ENCODE data around the gene ACTN4.

ACTN4 gene

DNA sequence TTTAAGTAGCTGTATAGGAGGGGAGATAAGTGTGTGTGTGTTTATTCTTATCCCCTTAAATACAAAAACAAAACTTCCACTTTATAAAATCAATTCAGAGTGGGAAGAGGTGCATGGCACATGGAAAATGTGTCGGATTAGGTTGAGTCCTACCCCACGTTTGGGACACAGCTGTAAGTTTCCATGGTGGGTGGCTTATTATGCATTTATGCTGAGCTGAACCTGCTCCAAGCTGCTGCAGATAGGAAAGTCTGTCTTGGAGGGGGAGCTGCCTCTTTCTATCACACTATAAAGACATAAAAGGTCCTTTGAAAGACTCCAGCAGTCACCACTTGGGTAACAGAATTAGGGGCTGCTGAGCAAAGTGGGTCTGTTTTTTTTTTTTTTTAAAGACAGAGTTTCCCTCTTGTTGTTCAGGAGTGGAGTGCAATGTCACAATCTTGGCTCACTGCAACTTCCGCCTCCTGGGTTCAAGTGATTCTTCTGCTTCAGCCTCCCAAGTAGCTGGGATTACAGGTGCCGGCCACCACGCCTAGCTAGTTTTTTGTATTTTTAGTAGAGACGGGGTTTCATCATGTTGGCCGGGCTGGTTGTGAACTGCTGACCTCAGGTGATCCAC is 15.2 kb downstream of the ACTN4 start:
- no peak for FAIRE-seq

DNA sequence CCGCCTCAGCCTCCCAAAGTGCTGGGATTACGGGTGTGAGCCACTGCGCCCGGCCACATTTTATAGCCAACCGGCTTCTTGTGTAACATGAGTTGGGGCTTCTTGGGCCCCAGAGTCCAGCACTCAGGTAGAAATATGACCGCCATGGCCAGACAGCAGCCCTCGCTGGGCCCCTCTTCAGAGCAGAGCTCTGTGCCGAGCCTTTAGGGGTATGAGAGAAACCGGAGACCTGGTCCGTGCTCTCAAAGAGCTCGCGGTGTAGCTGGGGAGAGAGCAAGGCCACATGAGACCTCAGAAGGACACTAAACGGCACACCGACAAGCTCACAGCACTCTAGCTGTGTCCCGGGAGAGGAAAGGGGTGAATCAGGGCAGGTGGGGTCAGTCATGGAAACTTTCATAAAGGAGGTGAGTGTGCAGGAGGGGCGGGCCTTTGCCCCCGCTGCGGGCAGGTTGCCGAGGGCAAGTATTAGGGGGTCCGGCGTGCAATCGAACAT is 15.8 kb downstream of the ACTN4 start:
- FAIRE-seq: no peak

DNA sequence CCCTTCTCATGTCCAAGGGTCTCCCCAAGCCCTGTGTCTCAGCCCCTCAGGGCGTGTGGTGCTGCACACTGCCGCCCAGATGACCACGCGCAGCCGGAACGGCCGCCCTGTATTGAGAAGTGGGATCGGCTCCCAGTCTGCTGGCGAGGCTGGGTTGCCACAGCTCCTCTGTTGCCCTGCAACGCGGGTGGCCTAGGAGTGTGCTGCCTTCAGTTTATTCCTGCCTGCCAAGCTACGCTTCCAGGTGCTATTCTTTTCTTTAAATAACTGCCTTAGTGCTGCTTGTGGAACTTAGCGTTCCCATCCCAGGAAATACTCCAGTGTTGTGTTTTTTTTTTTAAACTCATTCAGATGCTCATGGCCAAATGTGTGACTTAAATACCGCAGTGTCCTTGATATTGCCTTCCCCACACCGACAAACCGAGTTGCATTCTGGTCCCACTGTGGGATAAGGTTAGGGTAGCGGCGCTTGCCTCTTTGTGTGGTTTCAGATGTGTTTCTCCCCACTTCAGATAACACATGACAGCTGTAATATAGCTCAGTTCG is 16.6 kb downstream of the ACTN4 start:
- FAIRE-seq: no peak

DNA sequence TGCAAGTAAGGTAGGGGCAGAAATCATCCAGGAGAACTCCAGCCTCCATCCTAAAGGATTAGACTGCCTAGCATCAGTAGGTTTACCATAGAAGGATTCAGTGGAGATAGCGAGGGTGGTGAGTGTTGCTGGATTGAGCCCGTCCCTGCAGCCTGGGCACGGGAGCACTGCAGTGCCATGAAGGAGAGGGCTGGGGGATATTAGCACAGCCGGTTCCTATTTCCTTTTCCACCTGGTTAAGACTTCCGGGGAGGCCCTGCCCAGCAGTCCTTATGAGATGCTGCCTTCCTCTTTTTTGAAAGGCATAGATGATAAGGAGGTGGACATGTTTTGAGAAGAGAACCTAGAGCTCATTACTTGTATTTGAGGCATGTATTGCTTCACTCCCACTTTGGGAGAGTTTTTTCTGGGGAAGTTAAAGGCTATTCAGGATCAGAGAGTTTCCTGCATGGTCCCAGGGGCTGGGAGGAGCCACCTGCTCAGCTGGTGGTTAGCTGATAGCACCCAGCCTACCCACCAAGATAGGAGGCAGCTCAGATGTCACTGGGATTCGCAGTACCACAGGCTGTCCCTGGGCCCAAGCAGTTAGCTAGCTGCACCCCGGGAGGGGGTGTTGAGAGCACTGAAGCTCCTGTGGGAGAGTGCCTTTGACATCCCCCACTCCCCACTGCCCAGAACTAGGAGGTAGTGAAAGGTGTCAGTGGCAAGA is 17.2 kb downstream of the ACTN4 start:
- no peak for FAIRE-seq

DNA sequence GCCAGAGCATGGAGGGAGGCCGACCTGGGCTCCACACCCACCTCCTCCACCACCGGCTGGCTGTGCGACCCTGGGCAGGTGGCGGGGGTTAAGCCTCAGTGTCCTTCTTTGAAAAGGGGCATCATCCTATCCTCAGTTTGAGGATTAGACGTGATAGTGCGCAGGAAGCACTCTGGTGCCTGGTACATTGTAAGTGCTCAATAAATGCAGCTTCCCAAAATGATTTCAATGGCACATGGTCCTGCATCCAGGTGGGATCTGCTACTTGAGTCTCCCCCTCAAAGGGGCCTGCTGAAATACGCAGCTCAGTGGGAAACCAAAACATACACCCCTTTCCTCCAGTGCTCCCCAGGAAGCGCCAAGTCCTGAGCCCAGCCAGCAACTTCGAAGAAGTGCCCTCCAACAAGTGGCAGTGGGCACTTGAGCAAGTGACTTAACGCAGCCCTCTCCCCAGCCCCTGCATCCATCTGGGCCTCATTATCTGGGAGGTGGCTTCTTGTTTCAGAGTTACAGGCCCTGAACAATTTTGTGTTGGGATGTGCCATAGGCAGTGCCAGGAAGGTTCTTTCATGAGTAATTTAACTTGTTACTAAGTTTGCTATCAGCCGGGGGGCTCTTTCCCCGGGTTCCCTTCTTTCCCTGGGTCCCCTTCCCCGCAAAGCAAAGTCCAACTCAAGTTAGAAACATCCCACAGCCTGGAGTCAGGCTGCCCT is 17.9 kb downstream of the ACTN4 start:
- no peak for FAIRE-seq

DNA sequence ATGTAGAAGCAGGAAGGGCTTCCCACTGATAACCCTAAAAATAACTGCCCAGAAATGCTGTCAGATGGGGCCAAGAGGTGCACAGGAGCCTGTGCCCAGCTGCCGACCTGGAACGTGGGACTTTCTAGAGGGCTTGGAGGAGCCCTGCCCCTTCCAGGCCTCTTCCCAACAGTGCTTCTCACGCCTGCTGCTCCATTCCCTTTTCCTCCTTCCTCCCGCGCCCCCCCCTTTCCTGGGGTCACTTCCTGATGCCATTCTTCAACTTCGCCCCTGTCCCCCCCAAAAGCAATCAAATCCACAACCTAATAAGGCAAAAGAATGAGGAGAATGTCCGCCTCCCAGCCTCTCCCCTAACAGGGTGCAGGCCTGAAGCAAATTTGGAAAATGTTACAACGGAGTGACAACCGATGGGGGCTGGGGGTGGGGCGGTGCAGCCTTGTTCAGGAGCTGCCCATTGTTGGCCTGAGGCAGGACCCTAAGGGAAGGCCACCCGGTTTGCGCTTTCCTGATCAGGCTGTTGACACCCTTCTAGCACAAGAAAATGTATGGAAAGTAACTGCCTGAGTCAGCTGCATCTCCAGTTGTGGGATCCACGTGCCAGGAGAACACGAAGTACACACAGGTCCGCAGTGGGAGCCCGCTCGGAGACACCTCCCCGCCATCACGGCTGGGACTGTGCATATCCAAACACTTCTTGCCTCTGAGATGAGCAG is 18.7 kb downstream of the ACTN4 start:
- no peak for FAIRE-seq

DNA sequence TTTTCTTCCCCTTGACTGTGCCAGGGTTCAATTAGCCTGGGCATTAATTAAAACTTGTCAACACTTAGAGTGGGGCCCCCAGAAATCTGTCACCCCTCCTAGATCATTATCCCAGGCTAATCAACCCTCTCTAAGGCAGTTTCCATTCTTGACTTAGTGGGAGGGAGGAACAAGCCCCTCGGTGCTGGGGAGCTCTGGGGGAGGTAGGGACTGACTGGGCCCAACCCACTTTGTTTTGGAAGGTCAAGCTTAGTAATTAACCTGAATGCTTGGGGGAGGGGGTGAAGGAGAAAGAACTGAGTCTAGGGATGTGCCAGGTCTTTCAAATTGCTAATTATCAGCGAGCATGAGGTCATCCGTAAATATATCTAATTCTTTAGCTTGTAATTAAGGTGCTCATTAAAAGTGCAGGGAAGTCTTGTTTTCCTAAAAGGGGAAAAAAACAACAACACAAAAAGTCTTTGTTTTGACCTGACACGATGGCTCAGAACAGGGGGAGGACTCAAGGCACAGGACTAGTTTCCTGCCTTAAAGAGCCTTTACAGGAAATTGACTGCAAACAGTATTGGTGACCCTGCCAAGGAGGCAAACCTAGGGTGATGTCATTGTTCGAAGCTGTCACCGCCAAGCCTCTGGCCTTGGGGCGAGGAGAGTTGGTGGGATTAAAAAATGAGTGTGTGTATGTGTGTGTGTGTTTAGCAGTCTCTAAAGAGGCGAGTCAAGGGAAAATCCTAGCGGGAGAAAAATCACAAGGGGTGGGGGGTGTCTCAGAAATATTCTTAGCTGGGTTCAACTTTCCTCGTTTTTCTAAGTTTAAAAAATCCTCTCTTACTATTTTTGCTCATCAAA is 19.4 kb downstream of the ACTN4 start:
- no peak for FAIRE-seq

DNA sequence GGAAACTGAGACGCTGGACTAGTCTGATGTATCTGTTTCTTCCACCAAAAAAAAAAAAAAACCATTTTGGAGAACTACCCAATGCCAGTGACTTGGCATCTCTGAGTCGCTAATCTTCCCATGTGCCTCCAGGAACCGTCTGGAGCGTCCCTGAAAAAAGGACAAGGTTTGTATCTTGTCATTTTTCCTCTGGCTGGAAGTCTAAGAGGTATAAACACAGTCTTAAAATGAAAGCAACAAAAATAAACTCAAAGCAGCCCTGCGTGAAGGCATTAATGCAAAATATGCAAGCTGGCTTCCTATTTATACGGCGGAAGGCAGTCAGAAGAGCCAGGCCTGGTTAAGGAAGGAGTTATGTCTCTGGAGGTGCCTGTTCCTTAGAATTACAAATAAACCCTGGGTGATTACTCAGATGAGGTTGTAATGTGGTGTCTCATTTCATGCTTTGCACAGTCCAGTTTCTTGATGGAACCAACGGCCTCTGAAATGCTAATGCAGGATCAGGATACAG is 20.3 kb downstream of the ACTN4 start:
- FAIRE-seq: no peak

DNA sequence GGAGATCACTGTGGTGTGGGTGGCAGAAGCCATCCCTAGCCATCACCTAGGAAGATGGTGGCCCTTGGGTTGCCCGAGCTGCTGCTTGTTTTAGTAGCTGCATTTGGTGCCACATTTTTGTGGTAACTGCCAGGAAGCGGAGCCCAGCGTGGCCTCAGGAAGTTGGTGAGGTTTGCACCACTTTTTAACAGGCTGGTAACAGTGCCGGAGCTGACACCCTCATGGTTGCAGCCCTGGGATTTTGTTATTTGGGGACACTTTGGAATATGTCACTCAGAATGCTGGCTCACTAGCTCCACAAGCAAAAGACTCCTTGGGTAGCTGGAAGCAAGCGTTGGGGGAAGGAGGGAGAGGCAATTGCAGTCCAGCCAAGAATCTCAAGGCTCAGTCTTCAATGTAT is 22.1 kb downstream of the ACTN4 start:
- FAIRE-seq: no peak

DNA sequence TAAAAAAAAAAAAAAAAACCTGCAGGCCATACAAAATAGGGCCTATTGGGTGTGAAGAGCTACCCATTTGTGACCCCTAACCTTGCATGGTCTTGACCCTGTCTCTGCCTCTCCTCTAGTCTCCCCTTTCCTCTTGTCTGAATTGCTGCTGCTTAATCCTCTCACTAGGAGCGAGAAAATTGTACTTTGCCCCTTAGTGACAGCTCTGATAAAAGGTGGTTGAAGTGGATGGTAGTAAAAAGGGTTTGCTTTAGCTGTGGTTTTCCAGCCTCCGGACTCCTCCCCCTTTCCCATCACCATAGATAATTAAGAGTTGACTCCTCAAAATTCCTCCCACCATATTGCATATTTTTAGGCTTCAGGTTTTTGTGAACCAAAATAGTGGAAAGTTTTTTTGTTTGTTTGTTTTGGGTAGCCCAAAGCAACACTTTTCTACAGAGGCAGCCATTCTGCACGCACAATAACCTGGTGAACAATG is 23.5 kb downstream of the ACTN4 start:
- no peak for FAIRE-seq

DNA sequence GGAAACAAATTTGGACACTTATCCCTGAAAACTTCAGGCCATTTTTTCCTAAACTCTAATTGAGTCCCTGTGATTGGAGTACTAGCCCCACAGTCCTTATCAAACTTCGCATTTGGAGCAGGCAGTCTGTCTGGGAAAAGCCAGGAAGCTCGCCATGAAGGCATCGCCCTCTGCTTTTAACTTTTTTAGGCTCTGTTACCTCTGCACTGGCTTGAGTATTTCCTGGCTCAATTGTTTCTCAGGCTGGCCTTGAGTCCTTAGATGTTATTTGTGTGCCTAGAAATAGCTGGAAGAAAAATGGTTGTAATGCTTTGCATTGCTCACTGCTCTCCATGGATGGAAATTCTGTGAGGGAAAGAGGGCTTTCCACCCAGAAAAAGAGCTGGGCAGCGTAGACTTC is 24.2 kb downstream of the ACTN4 start:
- no peak for FAIRE-seq

DNA sequence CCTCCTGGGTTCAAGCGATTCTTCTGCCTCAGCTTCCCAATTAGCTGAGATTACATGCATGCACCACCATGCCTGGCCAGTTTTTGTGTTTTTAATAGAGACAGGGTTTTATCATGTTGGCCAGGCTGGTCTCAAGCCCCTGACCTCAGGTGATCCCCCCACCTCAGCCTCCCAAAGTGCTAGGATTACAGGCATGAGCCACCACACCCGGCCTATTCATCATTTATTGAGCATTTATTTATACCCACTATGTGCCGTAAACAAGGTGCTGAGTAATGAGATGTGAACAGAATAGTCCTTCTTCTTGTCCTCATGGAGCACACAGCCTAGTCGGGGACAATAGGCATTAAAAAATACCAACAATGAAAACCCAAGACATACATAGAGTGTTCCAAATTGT is 25.6 kb downstream of the ACTN4 start:
- no peak for FAIRE-seq

DNA sequence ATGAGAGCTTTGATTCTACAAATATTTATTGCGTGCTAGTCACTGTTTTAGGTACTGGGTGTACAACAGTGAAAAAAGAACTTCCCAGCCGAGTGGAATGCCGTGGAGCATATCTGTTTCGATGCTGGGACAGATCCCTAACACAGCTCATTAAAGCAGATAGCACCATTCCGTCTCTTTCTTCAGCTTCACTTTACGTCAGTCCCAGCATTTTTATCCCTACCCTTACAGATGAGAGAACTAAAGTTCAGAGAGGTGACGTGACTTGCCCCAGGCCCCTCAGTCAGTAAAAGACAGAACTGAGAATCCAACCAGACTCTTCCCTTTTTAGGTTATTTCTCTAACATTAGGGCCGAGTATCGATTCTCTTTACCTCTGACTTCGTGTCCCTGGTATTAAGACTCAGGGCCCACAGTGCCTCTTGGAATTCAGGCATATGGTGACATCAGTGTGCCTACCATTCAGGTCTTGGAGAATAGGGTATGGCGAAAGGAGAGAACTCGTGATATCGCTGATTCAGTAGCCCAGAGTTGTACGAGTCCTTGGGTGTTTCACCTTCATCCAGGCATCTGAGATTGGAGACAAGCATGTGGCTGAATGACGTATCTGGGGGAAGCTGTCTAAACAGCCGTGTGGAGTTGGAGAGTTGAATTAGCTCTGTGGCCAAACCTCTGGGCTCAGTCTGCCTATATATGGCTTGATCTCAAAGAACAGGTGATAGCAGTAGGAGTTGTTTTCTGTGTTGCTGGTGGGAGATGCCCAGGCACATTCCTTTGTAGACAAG is 27.1 kb downstream of the ACTN4 start:
- no peak for FAIRE-seq

DNA sequence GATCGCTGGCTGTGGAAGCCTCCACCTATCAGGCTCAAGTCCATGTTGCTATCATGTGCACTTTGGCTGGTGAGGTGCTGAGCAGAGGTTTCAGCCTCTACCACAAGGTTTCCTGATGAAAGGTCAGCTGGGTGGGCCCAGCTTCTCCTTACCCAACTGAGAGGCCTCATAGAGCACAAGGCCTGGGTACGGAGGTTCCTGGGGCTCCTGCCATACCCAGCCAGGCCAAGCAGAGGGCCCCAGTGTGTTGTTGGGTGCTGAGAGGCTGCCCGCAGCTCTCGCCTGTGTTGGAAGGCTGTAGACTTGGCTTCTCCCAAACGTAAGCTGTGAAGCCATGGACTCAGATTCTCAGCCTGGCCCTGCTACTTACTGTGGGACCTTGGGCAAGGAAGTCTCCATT is 28.2 kb downstream of the ACTN4 start:
- no peak for FAIRE-seq

DNA sequence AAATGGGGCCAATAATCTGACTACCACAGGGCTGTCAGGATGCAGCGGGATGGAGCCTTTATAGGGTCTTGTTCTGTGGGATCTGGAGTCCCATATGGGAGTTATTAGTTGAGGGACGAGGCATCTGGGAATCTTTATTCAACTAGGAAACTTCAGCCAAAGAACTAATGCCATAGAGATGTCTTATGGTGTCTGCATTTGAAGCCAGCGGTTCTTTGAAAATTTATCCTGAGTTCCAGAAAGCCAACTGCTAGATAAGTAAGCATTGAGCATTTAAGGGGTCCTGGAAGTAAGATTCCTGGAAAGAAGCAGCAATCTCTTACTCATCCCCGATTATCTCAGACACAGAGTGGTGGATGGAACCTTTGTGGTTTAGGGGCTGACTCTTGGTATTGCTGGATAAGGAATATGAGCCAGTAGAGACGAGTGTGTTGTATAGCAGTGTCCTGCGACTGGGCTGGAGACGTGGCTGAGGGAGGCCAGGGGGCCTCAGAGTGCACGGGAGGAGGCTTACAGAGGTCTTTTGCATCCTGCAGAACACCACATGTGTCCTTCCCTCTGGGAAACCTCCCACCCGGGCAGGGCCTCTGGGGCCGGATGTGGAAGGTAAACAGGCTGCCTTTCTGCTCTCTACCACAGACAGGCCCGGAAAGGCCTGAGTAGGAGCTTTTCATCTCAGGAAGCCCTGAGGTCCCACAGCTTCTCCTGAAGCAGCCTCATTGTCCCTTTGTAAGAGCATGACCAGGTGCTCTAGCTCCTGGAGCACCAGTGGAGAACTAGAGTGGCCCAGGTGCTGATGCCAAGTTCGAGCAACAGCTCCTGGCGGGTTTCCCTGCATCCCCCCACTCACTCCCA is 28.8 kb downstream of the ACTN4 start:
- FAIRE-seq: no peak

DNA sequence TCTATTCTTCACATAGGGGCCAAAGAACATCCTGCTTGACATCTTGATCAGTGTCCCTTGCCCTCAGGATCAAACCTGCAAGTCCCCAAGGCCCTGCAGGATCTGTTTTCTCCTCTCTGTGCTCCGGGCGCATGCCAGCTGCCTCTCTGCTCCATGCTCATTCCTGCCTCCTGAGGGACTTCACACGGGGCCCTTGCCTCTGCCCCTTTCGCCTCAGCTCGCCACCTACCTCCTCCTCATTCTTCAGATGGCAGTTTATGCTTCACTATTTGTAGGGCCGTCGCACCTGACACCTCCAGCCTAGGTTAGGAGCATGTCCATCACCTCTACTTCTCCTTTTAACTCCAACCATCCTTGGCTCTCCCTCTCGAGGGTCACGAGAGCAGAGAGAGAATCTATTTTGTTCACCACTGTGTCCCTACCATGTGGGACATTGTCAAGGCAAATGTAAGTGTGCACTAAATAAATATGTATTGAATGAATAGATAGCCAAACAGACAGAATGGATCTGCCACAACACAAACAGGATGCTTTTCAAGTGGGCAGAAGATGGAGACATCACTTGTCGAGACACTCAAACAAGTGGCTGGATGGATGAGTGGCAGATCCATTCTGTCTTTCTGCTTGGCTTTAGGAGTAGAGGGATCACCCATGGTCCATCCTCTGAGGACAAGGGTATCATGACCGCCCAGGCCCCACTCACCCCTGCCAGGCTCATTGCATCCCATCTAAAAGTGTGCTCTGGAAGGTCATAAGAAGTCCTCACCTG is 29.6 kb downstream of the ACTN4 start:
- no peak for FAIRE-seq

DNA sequence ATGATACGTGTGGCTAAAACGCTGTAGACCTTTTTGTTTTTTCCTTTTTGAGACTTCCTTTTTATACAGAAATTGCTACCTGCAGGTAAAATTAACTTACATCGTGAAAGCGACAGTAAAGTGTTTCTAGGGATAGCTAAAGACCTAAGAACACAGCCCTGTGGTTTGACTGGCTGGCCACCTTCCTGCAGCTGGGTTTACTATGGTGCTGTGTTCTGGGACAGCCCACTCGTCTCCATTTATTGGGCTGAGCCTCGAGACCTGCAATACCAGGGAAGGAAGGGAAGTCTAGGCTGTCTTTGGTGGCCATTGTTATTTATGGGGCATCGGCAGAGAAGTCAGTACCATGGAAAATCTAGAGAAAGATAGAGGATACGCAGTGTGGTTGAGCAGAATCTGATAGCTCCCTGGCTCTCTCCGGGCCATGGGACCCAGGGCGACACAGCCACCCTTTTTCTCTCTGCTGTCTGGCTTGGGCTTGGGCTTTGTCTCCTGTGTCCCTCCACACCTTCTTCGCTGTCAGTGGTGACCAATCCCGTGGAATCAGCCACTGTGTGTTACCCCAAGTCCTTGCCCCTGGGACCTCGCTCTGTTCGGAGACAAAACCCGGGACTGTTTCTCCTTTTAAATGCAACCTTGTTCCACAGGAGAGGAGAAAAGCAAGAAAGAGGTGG is 30.9 kb downstream of the ACTN4 start:
- FAIRE-seq: no peak

DNA sequence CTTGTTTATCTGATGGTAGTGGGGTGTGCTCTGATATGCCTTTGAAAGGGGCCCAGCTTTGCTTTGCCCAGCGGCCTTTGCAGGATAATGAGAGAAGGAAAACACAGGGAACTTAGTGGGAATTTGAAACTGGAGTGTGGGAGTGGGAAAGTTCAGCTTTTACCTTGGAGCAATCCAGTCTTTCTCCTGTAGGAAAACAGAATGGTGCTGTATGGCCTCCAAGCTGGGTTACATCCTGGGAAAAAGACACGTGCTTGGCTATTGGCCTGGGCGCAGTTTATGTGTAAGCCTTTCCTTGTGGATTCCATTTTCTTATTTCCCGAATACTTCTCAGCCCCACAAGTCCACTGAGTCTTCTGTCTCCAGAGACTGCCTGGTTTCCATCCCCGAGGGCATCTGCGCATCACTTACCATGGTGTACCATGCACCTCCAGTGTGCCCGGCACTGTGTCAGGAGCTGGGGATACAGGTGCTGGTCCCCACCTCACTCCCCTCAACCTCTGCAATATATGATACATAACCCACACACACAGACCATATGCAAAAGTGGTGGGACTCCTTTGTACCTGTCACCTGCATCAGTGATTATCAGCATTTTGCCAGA is 31.5 kb downstream of the ACTN4 start:
- FAIRE-seq: no peak
